OCI-LY3 (cell line): ENCODE data around the gene SUCLG2.

Source experiments
- H2AFZ ChIP-seq: fragments of 200-600, 300-600 bp; shearing (Covaris generic); 2 replicates; pipeline ENCODE4 v1.6.0; 2014; ENCODE audit warnings: antibody characterized with exemption, low read depth, low read length
- H3K27ac ChIP-seq: fragments of 200-600, 300-600 bp; sonication (generic); 2 replicates; pipeline ENCODE4 v1.5.1; 2014; ENCODE audit warnings: mild to moderate bottlenecking, low read length, moderate library complexity, mixed read lengths
- H3K27me3 ChIP-seq: fragments of 200-600, 300-600 bp; sonication (generic); 2 replicates; pipeline ENCODE4 v1.6.1; 2014; ENCODE audit warnings: low read depth, low read length, mixed read lengths
- H3K36me3 ChIP-seq: fragments of 200-600, 300-600 bp; sonication (generic); replicated peaks from 2 replicates; pipeline ENCODE3; 2014; ENCODE audit warnings: low read depth, low read length, mixed read lengths
- H3K4me1 ChIP-seq: fragments of 300-600, 200-600 bp; sonication (generic); 2 replicates; pipeline ENCODE4 v1.6.1; 2014; ENCODE audit warnings: low read length, mixed read lengths
- H3K4me2 ChIP-seq: fragments of 200-600, 300-600 bp; sonication (generic); 2 replicates; pipeline ENCODE4 v1.6.1; 2014; ENCODE audit warnings: low read length, mixed read lengths
- H3K4me3 ChIP-seq: fragments of 300-600, 200-600 bp; sonication (generic); 2 replicates; pipeline ENCODE4 v1.5.1; 2014; ENCODE audit warnings: antibody characterized with exemption, mild to moderate bottlenecking, low read length, moderate library complexity
- H3K79me2 ChIP-seq: fragments of 300-600, 200-600 bp; shearing (Covaris generic); 2 replicates; pipeline ENCODE4 v1.6.1; 2014; ENCODE audit warnings: mild to moderate bottlenecking, low read length, mixed read lengths
- H3K9ac ChIP-seq: fragments of 300-600, 200-600 bp; shearing (Covaris generic); 2 replicates; pipeline ENCODE4 v1.6.0; 2014; ENCODE audit warnings: mild to moderate bottlenecking, low read length, moderate library complexity
- H3K9me3 ChIP-seq: fragments of 200-600, 300-600 bp; shearing (Covaris generic); 2 replicates; pipeline ENCODE4 v1.6.1; 2014; ENCODE audit warnings: low read length, mixed read lengths; ENCODE audit not compliant: insufficient read depth
- H4K20me1 ChIP-seq: fragments of 200-600, 300-600 bp; sonication (generic); 2 replicates; pipeline ENCODE4 v1.6.1; 2016; ENCODE audit warnings: low read length, mixed read lengths; ENCODE audit not compliant: insufficient read depth
- CTCF ChIP-seq: fragments of 200-600, 300-600 bp; sonication (generic); IDR thresholded peaks from 2 replicates; pipeline ENCODE4 v1.5.1; 2014; ENCODE audit warnings: antibody characterized with exemption, low read length, low read depth
- EZH2phosphoT487 ChIP-seq: fragments of 200-600 bp; shearing (Covaris generic); IDR thresholded peaks from 2 replicates; pipeline ENCODE4 v1.6.1; 2018; ENCODE audit warnings: antibody characterized with exemption, mixed run types, low read depth

SUCLG2 gene

GRCh38 chr3:67463656-67464055, 190.8 kb downstream of the SUCLG2 start:
- no peak overlapping the region for H3K4me3 ChIP-seq
- H4K20me1 ChIP-seq: peaks cover 4% of the 10 kb centered on the region; the same call in 1 of the 2 replicates
- no peak overlapping the region for H3K9ac ChIP-seq
- no peaks in the 10 kb centered on the region for H3K4me1 ChIP-seq
- H2AFZ ChIP-seq: no peak overlapping the region
- no peaks in the 10 kb centered on the region for H3K36me3 ChIP-seq
- TF ChIP-seq CTCF (no peak), EZH2phosphoT487 (no peak)
- H3K4me2 ChIP-seq: no peak overlapping the region
- no peaks in the 10 kb centered on the region for H3K79me2 ChIP-seq
- H3K9me3 ChIP-seq: no peaks in the 10 kb centered on the region
- H3K27ac ChIP-seq: no peak overlapping the region
- H3K27me3 ChIP-seq: no peaks in the 10 kb centered on the region

- Histone ChIP-seq H3K36me3 (no peaks in the 10 kb centered on the region), H2AFZ (no peak overlapping the region), H3K9me3 (no peaks in the 10 kb centered on the region), H3K27me3 (no peaks in the 10 kb centered on the region), H3K27ac (no peak overlapping the region), H3K4me2 (no peak overlapping the region), H3K9ac (no peak overlapping the region), H4K20me1 (peaks cover 8% of the 10 kb centered on the region), H3K79me2 (no peaks in the 10 kb centered on the region), H3K4me3 (no peak overlapping the region), H3K4me1 (no peaks in the 10 kb centered on the region)
- no peak for TF ChIP-seq EZH2phosphoT487
- no peak for TF ChIP-seq CTCF
Measured at GRCh38 chr3:67462187-67462586, 192.2 kb downstream of the SUCLG2 start.

GRCh38 chr3:67461667-67462142, 192.7 kb downstream of the SUCLG2 start:
- no peak overlapping the region for H2AFZ ChIP-seq
- H3K36me3 ChIP-seq: no peaks in the 10 kb centered on the region
- H4K20me1 ChIP-seq: peaks cover 8% of the 10 kb centered on the region
- H3K27ac ChIP-seq: no peak overlapping the region
- H3K79me2 ChIP-seq: no peaks in the 10 kb centered on the region
- no peak overlapping the region for H3K4me3 ChIP-seq
- H3K27me3 ChIP-seq: no peaks in the 10 kb centered on the region
- no peak overlapping the region for H3K9ac ChIP-seq
- no peaks in the 10 kb centered on the region for H3K9me3 ChIP-seq
- H3K4me2 ChIP-seq: no peak overlapping the region
- no peaks in the 10 kb centered on the region for H3K4me1 ChIP-seq
- no peak for TF ChIP-seq EZH2phosphoT487
- TF ChIP-seq CTCF: no peak

GRCh38 chr3:67460841-67461510, 193.4 kb downstream of the SUCLG2 start:
- no peak for TF ChIP-seq EZH2phosphoT487
- no peak for TF ChIP-seq CTCF
- H2AFZ ChIP-seq: no peak overlapping the region
- H3K4me2 ChIP-seq: no peak overlapping the region
- no peaks in the 10 kb centered on the region for H3K27me3 ChIP-seq
- H3K9ac ChIP-seq: no peak overlapping the region
- no peak overlapping the region for H3K4me3 ChIP-seq
- no peaks in the 10 kb centered on the region for H3K79me2 ChIP-seq
- no peaks in the 10 kb centered on the region for H3K4me1 ChIP-seq
- H3K9me3 ChIP-seq: no peaks in the 10 kb centered on the region
- peaks cover 8% of the 10 kb centered on the region for H4K20me1 ChIP-seq
- H3K36me3 ChIP-seq: no peaks in the 10 kb centered on the region
- no peak overlapping the region for H3K27ac ChIP-seq
